HCT116 (cell line): ENCODE measurements around the gene SETD1A. TPM values are rescaled to one million over a fixed set of nuclear protein-coding genes. Genes with fewer than 3 reads are reported as not detected.

Source experiments
- ATAC-seq: fragments of 200-7000 bp; cut with Tn5 transposase; 2 replicates; pipeline ENCODE4 v1.9.1; 2020; ENCODE audit warnings: mild to moderate bottlenecking, moderate library complexity
- BruUV-seq: library from RNA; stranded (reverse); fragments of 400-500 nt; replicated peaks from 2 replicates; lab custom pipeline; 2021; lab: Mats Ljungman, UMichigan
- CTCF ChIA-PET: fragments of 300-600 bp; sonication (Branson Sonifier 250); formaldehyde crosslinking; loops from one replicate; lab custom pipeline; 2021; ENCODE audit warnings: antibody characterized with exemption; lab: Charles Lee
- POLR2A ChIA-PET: fragments of 300-600, 350-600 bp; sonication (Branson Sonifier 250); formaldehyde crosslinking; loops from one replicate; lab custom pipeline; 2021; ENCODE audit warnings: antibody characterized with exemption; lab: Charles Lee
- RAD21 ChIA-PET, 2 experiments: fragments of 300-600 bp; sonication (Branson Sonifier 250); formaldehyde crosslinking; loops; one replicate each; lab custom pipeline; 2023; ENCODE audit warnings: low total read pairs in 2 of 2; ENCODE audit not compliant: uncharacterized antibody in 2 of 2, unreplicated experiment in 2 of 2, low non-redundant PET in 1 of 2; lab: Charles Lee
- DNase-seq: peaks from one replicate; pipeline ENCODE4 v3.0.0-alpha.2; 2010; ENCODE audit warnings: low read depth, low spot score
- H2AFZ ChIP-seq: fragments of 200-600 bp; shearing (Covaris generic), sonication (generic); 2 replicates; pipeline ENCODE4 v1.6.1; 2017; ENCODE audit warnings: low read depth, mixed run types, mixed read lengths, antibody characterized with exemption, low read length; ENCODE audit not compliant: poor library complexity, severe bottlenecking
- H3K27ac ChIP-seq: 2 replicates; pipeline ENCODE4 v1.5.1; 2012; ENCODE audit warnings: low read depth, low read length
- H3K27me3 ChIP-seq: fragments of 200-600 bp; sonication (generic); 2 replicates; pipeline ENCODE4 v1.6.1; 2016; ENCODE audit warnings: mixed run types, low read length, mixed read lengths; ENCODE audit not compliant: insufficient read depth
- H3K36me3 ChIP-seq, 2 experiments: fragments of 200-500 bp in 1 of 2; fragments of 200-600 bp in 1 of 2; sonication (Bioruptor generic) in 1 of 2; sonication (generic) in 1 of 2; 2 replicates each; pipeline versions ENCODE4 v1.5.1 to v1.6.1; 2014 to 2016; ENCODE audit warnings: low read length in 2 of 2, inconsistent platforms in 1 of 2, mixed read lengths in 1 of 2, mixed run types in 1 of 2; ENCODE audit not compliant: insufficient read depth in 2 of 2, control insufficient read depth in 1 of 2
- H3K4me1 ChIP-seq, 2 experiments: fragments of 200-600 bp in 1 of 2; sonication (generic) in 1 of 2; 2 replicates each; pipeline versions ENCODE4 v1.5.1 to v1.6.1; 2012 to 2017; ENCODE audit warnings: low read length in 2 of 2, inconsistent platforms in 1 of 2, mild to moderate bottlenecking in 1 of 2, mixed read lengths in 1 of 2, mixed run types in 1 of 2, moderate library complexity in 1 of 2; ENCODE audit not compliant: insufficient read depth in 2 of 2, control insufficient read depth in 1 of 2
- H3K4me2 ChIP-seq: fragments of 200-600 bp; sonication (generic); 2 replicates; pipeline ENCODE4 v1.6.1; 2017; ENCODE audit warnings: mixed run types, low read length, mixed read lengths
- H3K4me3 ChIP-seq, 2 experiments: fragments of 200-600 bp in 1 of 2; sonication (generic) in 1 of 2; replicated peaks in 1 of 2; 2 replicates each; pipeline ENCODE4 v1.5.1; 2011 to 2016; ENCODE audit warnings: low read length in 2 of 2, control low read depth in 1 of 2, low read depth in 1 of 2, mild to moderate bottlenecking in 1 of 2, mixed read lengths in 1 of 2, mixed run types in 1 of 2
- H3K79me2 ChIP-seq: fragments of 200-600 bp; sonication (generic); 2 replicates; pipeline ENCODE4 v1.6.1; 2017; ENCODE audit warnings: mild to moderate bottlenecking, mixed run types, low read length, moderate library complexity, mixed read lengths; ENCODE audit not compliant: insufficient read depth
- H3K9ac ChIP-seq: fragments of 200-600 bp; sonication (generic); 2 replicates; pipeline ENCODE4 v1.6.1; 2016; ENCODE audit warnings: low read length, mixed read lengths
- H3K9me2 ChIP-seq: fragments of 200-600 bp; sonication (generic), shearing (Covaris generic); 2 replicates; pipeline ENCODE4 v1.6.1; 2017; ENCODE audit warnings: mixed run types, mild to moderate bottlenecking, moderate library complexity; ENCODE audit not compliant: insufficient read depth
- H3K9me3 ChIP-seq, 2 experiments: fragments of 200-500 bp in 1 of 2; fragments of 200-600 bp in 1 of 2; sonication (Bioruptor generic) in 1 of 2; sonication (generic) in 1 of 2; 2 replicates each; pipeline ENCODE4 v1.6.1; 2014 to 2017; ENCODE audit warnings: low read length in 2 of 2, mixed read lengths in 2 of 2, inconsistent platforms in 1 of 2, low read depth in 1 of 2, mild to moderate bottlenecking in 1 of 2, mixed run types in 1 of 2, moderate library complexity in 1 of 2; ENCODE audit not compliant: control insufficient read depth in 1 of 2, insufficient read depth in 1 of 2
- H4K20me1 ChIP-seq: fragments of 200-600 bp; sonication (generic), shearing (Covaris generic); 2 replicates; pipeline ENCODE4 v1.6.1; 2017; ENCODE audit warnings: mixed run types, mild to moderate bottlenecking, moderate library complexity; ENCODE audit not compliant: insufficient read depth
- ATF3 ChIP-seq: IDR thresholded peaks from 2 replicates; pipeline ENCODE4 v1.6.1; 2012
- CTCF ChIP-seq, 3 experiments: fragments of 200-600 bp in 1 of 3; sonication (generic) in 1 of 3; IDR thresholded peaks in 2 of 3; conservative IDR thresholded peaks in 1 of 3; 2 replicates each; pipeline ENCODE4 v1.5.1; 2012 to 2017; ENCODE audit warnings: low read depth in 2 of 3, low read length in 2 of 3, antibody characterized with exemption in 1 of 3, borderline replicate concordance in 1 of 3, control low read depth in 1 of 3, mild to moderate bottlenecking in 1 of 3, mixed read lengths in 1 of 3, mixed run types in 1 of 3, moderate library complexity in 1 of 3; ENCODE audit not compliant: insufficient read depth in 1 of 3
- EGR1 ChIP-seq: IDR thresholded peaks from 2 replicates; pipeline ENCODE4 v1.6.1; 2012; ENCODE audit warnings: low read depth
- JUND ChIP-seq: IDR thresholded peaks from 2 replicates; pipeline ENCODE4 v1.6.1; 2012
- POLR2AphosphoS5 ChIP-seq: IDR thresholded peaks from 2 replicates; pipeline ENCODE4 v1.6.1; 2011; ENCODE audit warnings: mild to moderate bottlenecking, low read depth, low read length, moderate library complexity
- RAD21 ChIP-seq: IDR thresholded peaks from 2 replicates; pipeline ENCODE4 v1.6.1; 2012; ENCODE audit warnings: low read depth, mild to moderate bottlenecking
- ZBTB33 ChIP-seq: IDR thresholded peaks from 2 replicates; pipeline ENCODE4 v1.6.1; 2011; ENCODE audit warnings: mild to moderate bottlenecking, low read length, moderate library complexity; ENCODE audit not compliant: insufficient replicate concordance; ENCODE audit errors: extremely low read depth
- intact Hi-C: fragments of 100-400 bp; cut with micrococcal nuclease; formaldehyde crosslinking; loops from 2 replicates; pipeline ENCODE4 v1.10.0; 2022
- total RNA-seq: library from RNA; stranded (reverse); gene quantifications from one replicate; pipeline ENCODE4 v1.2.1, GENCODE V29; 2021; ENCODE audit not compliant: unreplicated experiment

The SETD1A gene
- total RNA-seq, 1 experiment from 2014 or later: 26.9 TPM

GRCh38 chr16:30984669-30985400 is 27.3 kb downstream of the SETD1A start, which contains the start of gene HSD3B7:
Gene HSD3B7, plus strand, starts transcription at chr16:30985207. Its CDS starts 452 bp downstream, at chr16:30985659.
- ChIA-PET POLR2A (interaction anchor here (1.0 to 1.8 kb wide), 3 partner anchors 89 to 195 kb away, joined by 3 to 6 read pairs (median 4); partner anchors contain the start of genes FUS, ZNF646 and ZNF668), CTCF (interaction anchor here (1.0 to 4.0 kb wide), 27 partner anchors 9 to 884 kb away, joined by 3 to 29 read pairs (median 5); partner anchors contain the start of genes ARMC5, KAT8, STX4 and VKORC1), RAD21 (interaction anchor here (0.7 to 1.8 kb wide), 10 partner anchors 12 to 349 kb away, joined by 3 to 7 read pairs (median 4); partner anchors contain the start of genes KAT8 (in 1 of the 2), VKORC1 (in 1 of the 2), ZNF646 (in 1 of the 2) and ZNF668 (in 1 of the 2))
- BruUV-seq: no TSS peak
- H3K4me2 ChIP-seq: peak within 1 kb of the TSS; percentile 73
- H3K4me1 ChIP-seq: peaks cover 0 to 14% of the 10 kb centered on the region in 2 experiments; a peak in 3 of 4 replicates
- peak within 1 kb of the TSS; percentile 35 to 45 for H3K4me3 ChIP-seq
- H3K36me3 ChIP-seq: peaks cover 0 to 5% of the 10 kb centered on the region in 2 experiments; a peak in 2 of 4 replicates
- no peaks in the 10 kb centered on the region for H3K79me2 ChIP-seq
- no peak for TF ChIP-seq ZBTB33
- TF ChIP-seq EGR1: no peak
- peak; percentile 92 for TF ChIP-seq RAD21
- TF ChIP-seq CTCF (IDR thresholded peaks at IDR 0.05 in 2 of 3, conservative IDR thresholded peaks at IDR 0.05 in 1 of 3; ENCODE audit: borderline replicate concordance in 1 of 3, insufficient read depth in 1 of 3, low read depth in 2 of 3, low read length in 2 of 3): peak; percentile 87 to 98 (median 92)
- peak; percentile 59 for TF ChIP-seq POLR2AphosphoS5
- TF ChIP-seq ATF3: no peak
- no peak for TF ChIP-seq JUND
- no peak within 1 kb of the TSS for H2AFZ ChIP-seq
- H4K20me1 ChIP-seq: no peaks in the 10 kb centered on the region
- no peaks in the 10 kb centered on the region for H3K27me3 ChIP-seq
- peak within 1 kb of the TSS; percentile 49; the same call in 1 of the 2 replicates for H3K27ac ChIP-seq
- peak within 1 kb of the TSS; percentile 57 for H3K9ac ChIP-seq
- H3K9me2 ChIP-seq: no peaks in the 10 kb centered on the region
- DNase-seq (peak; percentile 58), ATAC-seq (peak; percentile 91)
- intact Hi-C loops: loop anchor here (1.0 to 10.0 kb wide), 6 partner anchors 32 to 883 kb away; no protein-coding TSS in a partner anchor
- no peaks in the 10 kb centered on the region for H3K9me3 ChIP-seq
